ENCODE results near the gene COX5A.
"Not testable (repeated sequence)": the region's sequence is repeated elsewhere in the genome, so short reads cannot be mapped to it uniquely, and the experiment has no call there.

The COX5A gene

GRCh38 chr15:74955017-74955416 is 17.1 kb upstream of the COX5A start:
- DNase-seq = no peak

GRCh38 chr15:74954515-74954914 is 16.6 kb upstream of the COX5A start:
- no peak for DNase-seq

- no peak for DNase-seq
Measured at GRCh38 chr15:74951006-74951405, 13.1 kb upstream of the COX5A start.

- DNase-seq = peak; percentile 75
Measured at GRCh38 chr15:74950078-74950908, 12.4 kb upstream of the COX5A start.

GRCh38 chr15:74937272-74937589 is 642 bp downstream of the COX5A start:
- peak; percentile 16 for DNase-seq

- DNase-seq = not testable (repeated sequence)
Measured at GRCh38 chr15:74935193-74935592, 2.7 kb downstream of the COX5A start.

- no peak for DNase-seq
Measured at GRCh38 chr15:74933573-74933972, 4.3 kb downstream of the COX5A start.

GRCh38 chr15:74928771-74929198 is 9.1 kb downstream of the COX5A start:
- DNase-seq = no peak

- no peak for DNase-seq
Measured at GRCh38 chr15:74924525-74924924, 13.3 kb downstream of the COX5A start.

- no peak for DNase-seq
Measured at GRCh38 chr15:74920456-74920855, 17.4 kb downstream of the COX5A start.

GRCh38 chr15:74917676-74918075 is 20.2 kb downstream of the COX5A start:
- DNase-seq = peak; percentile 13

- DNase-seq = not testable (repeated sequence)
Measured at GRCh38 chr15:74913799-74914198, 24.1 kb downstream of the COX5A start.

GRCh38 chr15:74913041-74913440 is 24.8 kb downstream of the COX5A start:
- no peak for DNase-seq

GRCh38 chr15:74908635-74909034 is 29.2 kb downstream of the COX5A start:
- no peak for DNase-seq

- no peak for DNase-seq
Measured at GRCh38 chr15:74907163-74907870, 30.6 kb downstream of the COX5A start.

- DNase-seq = peak; percentile 81
Measured at GRCh38 chr15:74906450-74907162, 31.3 kb downstream of the COX5A start, which contains the start of gene FAM219B. TSS of gene FAM219B (minus strand) at chr15:74906851. CDS start at chr15:74906800, 51 bp downstream.

- no peak for DNase-seq
Measured at GRCh38 chr15:74906067-74906449, 31.8 kb downstream of the COX5A start.

- no peak for DNase-seq
Measured at GRCh38 chr15:74904190-74904805, 33.6 kb downstream of the COX5A start.

GRCh38 chr15:74903676-74904075 is 34.2 kb downstream of the COX5A start:
- no peak for DNase-seq

GRCh38 chr15:74902295-74903075 is 35.4 kb downstream of the COX5A start:
- no peak for DNase-seq

GRCh38 chr15:74901612-74902063 is 36.2 kb downstream of the COX5A start:
- peak; percentile 48 for DNase-seq

GRCh38 chr15:74897300-74897701 is 40.6 kb downstream of the COX5A start:
- no peak for DNase-seq
